ENCODE data around the gene TSPAN31. TPM values are rescaled to one million over a fixed set of nuclear protein-coding genes. Genes with fewer than 3 reads are reported as not detected.
"Not testable (repeated sequence)": the region's sequence is repeated elsewhere in the genome, so short reads cannot be mapped to it uniquely, and the experiment has no call there.

The TSPAN31 gene
- total RNA-seq, 1 donor from 2014 or later: 67.0 TPM

DNA sequence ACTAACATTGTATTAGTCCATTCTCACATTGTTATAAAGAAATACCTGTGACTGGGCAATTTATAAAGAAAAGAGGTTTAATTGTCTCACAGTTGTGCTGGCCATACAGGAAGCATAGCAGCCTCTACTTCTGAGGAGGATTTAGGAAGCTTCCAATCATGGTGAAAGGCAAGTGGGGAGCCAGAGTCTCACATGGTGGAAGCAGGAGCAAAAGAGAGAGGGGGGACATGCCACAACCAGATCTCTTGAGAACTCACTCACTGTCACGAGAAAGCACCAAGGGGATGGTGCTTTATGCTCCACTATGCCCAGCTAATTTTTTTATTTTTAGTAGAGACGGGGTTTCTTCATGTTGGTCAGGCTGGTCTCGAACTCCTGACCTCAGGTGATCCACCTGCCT, 37.6 kb upstream of the TSPAN31 start:
- Histone ChIP-seq H3K4me3 (no peak overlapping the region), H3K4me1 (no peaks in the 10 kb centered on the region), H3K9me3 (no peaks in the 10 kb centered on the region), H3K27me3 (no peaks in the 10 kb centered on the region), H3K27ac (no peak overlapping the region), H3K36me3 (peaks cover 0 to 29% of the 10 kb centered on the region in 2 donors)
- no peak for DNase-seq (ENCODE audit: extremely low spot score in 2 of 2)
- intact Hi-C loops (cut with DNase I): no loop called here
- TF ChIP-seq POLR2A (IDR thresholded peaks at IDR 0.05) (no peak), POLR2AphosphoS5 (IDR thresholded peaks at IDR 0.05; ENCODE audit: insufficient read depth in 1 of 2, low read depth in 1 of 2) (no peak)
- TF ChIP-seq, protein P1, sequence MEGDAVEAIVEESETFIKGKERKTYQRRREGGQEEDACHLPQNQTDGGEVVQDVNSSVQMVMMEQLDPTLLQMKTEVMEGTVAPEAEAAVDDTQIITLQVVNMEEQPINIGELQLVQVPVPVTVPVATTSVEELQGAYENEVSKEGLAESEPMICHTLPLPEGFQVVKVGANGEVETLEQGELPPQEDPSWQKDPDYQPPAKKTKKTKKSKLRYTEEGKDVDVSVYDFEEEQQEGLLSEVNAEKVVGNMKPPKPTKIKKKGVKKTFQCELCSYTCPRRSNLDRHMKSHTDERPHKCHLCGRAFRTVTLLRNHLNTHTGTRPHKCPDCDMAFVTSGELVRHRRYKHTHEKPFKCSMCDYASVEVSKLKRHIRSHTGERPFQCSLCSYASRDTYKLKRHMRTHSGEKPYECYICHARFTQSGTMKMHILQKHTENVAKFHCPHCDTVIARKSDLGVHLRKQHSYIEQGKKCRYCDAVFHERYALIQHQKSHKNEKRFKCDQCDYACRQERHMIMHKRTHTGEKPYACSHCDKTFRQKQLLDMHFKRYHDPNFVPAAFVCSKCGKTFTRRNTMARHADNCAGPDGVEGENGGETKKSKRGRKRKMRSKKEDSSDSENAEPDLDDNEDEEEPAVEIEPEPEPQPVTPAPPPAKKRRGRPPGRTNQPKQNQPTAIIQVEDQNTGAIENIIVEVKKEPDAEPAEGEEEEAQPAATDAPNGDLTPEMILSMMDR (IDR thresholded peaks at IDR 0.05): no peak

DNA sequence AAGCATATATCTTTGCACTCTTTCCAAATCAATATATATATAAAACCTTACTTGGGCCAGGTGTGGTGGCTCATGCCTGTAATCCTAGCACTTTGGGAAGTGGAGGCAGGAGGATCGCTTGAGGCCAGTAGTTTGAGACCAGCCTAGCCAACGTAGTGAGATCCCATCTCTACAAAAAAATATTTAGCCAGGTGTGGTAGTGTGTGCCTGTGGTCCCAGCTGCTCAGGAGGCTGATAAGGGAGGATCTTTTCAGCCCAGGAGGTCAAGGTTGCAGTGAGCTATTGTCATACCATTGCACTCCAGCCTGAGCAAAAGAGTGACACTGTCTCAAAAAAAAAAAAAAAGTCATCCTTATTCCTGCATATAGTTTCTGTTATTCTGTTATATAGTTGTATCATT, 36.5 kb upstream of the TSPAN31 start:
- Histone ChIP-seq H3K9me3 (no peaks in the 10 kb centered on the region), H3K4me3 (no peak overlapping the region), H3K36me3 (peaks cover 0 to 23% of the 10 kb centered on the region in 2 donors), H3K27ac (no peak overlapping the region), H3K27me3 (no peaks in the 10 kb centered on the region), H3K4me1 (no peaks in the 10 kb centered on the region)
- intact Hi-C loops (cut with DNase I): no loop called here
- no peak for DNase-seq (ENCODE audit: extremely low spot score in 2 of 2)
- no peak for TF ChIP-seq POLR2A (IDR thresholded peaks at IDR 0.05)
- no peak for TF ChIP-seq POLR2AphosphoS5 (IDR thresholded peaks at IDR 0.05; ENCODE audit: insufficient read depth in 1 of 2, low read depth in 1 of 2)
- TF ChIP-seq, protein P1 (IDR thresholded peaks at IDR 0.05): no peak

DNA sequence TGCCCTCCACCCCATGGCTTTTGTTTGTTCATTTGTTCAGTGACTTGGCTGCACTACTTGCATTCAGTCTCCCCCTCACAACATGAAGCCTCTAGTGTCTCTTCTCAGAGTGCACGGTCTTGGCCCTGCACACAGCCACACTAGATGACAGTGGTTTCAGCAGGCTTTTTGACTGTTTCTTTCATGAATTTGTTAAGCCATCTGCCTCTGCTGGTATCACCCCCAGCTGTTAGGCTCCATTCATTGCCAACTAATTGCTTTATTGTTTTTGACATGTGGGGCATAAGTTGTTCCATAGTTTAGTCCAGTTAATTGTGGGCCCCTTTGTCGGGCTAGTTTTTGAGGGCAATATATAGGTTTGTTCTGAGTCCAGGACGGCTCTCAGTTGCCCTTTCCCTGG, 32.1 kb upstream of the TSPAN31 start:
- DNase-seq (ENCODE audit: extremely low spot score in 2 of 2): peak in 1 of 2 donors; percentile 8
- intact Hi-C loops (cut with DNase I): no loop called here
- Histone ChIP-seq H3K4me3 (no peak overlapping the region), H3K36me3 (peaks cover 0 to 27% of the 10 kb centered on the region in 2 donors), H3K27me3 (no peaks in the 10 kb centered on the region), H3K27ac (no peak overlapping the region), H3K4me1 (no peaks in the 10 kb centered on the region), H3K9me3 (no peaks in the 10 kb centered on the region)
- TF ChIP-seq, protein P1 (IDR thresholded peaks at IDR 0.05): no peak
- TF ChIP-seq POLR2AphosphoS5 (IDR thresholded peaks at IDR 0.05; ENCODE audit: insufficient read depth in 1 of 2, low read depth in 1 of 2) (no peak), POLR2A (IDR thresholded peaks at IDR 0.05) (no peak)

DNA sequence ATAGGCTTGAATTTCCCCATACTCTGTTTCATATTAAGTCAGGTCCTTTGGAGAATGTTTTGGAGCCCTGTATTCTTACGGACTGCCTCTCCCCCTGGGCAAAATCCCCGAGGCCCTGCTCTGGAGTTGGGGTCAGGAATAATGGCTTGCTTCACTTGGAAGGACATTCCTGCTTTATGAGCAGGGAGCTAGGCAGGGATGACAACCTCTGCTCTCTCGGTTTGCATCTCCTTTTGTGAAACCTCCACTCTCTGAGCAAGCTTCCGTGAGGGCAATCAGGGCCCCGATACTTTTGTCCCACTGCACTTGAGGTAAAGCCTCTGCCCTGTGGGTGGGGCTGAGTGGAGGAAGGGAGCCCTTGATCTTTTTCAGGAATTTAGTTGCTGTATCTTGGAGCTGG, 31.6 kb upstream of the TSPAN31 start:
- no peaks in the 10 kb centered on the region for H3K9me3 ChIP-seq
- H3K4me3 ChIP-seq: no peak overlapping the region
- H3K27me3 ChIP-seq: no peaks in the 10 kb centered on the region
- H3K36me3 ChIP-seq: peaks cover 0 to 32% of the 10 kb centered on the region in 2 donors
- TF ChIP-seq POLR2AphosphoS5 (IDR thresholded peaks at IDR 0.05; ENCODE audit: insufficient read depth in 1 of 2, low read depth in 1 of 2) (no peak), POLR2A (IDR thresholded peaks at IDR 0.05) (no peak)
- TF ChIP-seq, protein P1 (IDR thresholded peaks at IDR 0.05): no peak
- H3K27ac ChIP-seq: no peak overlapping the region
- DNase-seq (ENCODE audit: extremely low spot score in 2 of 2): peak in 1 of 2 donors; percentile 40
- H3K4me1 ChIP-seq: no peaks in the 10 kb centered on the region
- intact Hi-C loops (cut with DNase I): no loop called here

DNA sequence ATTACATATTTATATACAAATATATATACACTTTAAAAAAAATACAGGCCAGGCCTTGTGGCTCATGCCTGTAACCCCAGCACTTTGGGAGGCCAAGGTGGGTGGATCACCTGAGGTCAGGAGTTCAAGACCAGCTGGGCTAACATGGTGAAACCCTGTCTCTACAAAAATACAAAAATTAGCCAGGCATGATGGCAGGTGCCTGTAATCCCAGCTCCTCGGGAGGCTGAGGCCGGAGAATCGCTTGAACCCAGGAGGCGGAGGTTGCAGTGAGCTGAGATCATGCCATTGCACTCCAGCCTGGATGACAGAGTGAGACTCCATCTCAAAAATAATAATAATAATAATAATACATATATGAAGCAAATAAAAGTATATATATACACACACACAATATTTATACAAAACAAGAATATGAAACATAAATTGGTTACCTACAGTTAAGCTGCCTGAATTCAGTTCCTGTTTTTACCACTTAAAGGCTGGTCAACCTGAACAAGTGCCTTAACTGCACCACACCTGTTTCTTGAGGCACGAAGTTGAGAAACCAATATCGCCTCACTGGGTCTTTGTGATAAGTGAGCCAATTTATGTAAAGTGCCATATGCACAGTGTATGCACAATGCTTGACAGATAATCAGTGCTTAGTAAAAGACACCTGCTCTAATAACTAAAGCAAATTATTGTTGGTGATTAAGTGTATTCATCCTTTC, 29.6 kb upstream of the TSPAN31 start:
- H3K4me3 ChIP-seq; H3K27me3 ChIP-seq; intact Hi-C loops (cut with DNase I); H3K4me1 ChIP-seq; H3K9me3 ChIP-seq; H3K27ac ChIP-seq: not testable (repeated sequence)
- peaks cover 0 to 52% of the 10 kb centered on the region in 2 donors for H3K36me3 ChIP-seq
- DNase-seq (ENCODE audit: extremely low spot score in 2 of 2): peak in 1 of 2 donors; percentile 6
